Endothelial cell of umbilical vein (primary cell): ENCODE data around the gene LARP1B. TPM values are rescaled to one million over a fixed set of nuclear protein-coding genes. Genes with fewer than 3 reads are reported as not detected.
A peak's percentile ranks its signal among the peaks of the same experiment; 100 is the strongest.

Source experiments
- Bru-seq: library from RNA; stranded (reverse); fragments of 400-500 nt; gene quantifications from one replicate; lab custom pipeline; 2021; lab: Mats Ljungman, UMichigan
- BruChase-seq, 2 experiments: library from RNA; stranded (reverse); fragments of 400-500 nt; gene quantifications; one replicate each; lab custom pipeline; 2021; lab: Mats Ljungman, UMichigan
- BruUV-seq: library from RNA; stranded (reverse); fragments of 400-500 nt; replicated peaks from 2 replicates; lab custom pipeline; 2021; lab: Mats Ljungman, UMichigan
- CTCF ChIA-PET: fragments of 300-600, 350-600 bp; sonication (Branson Sonifier 250); formaldehyde crosslinking; loops from one replicate; lab custom pipeline; 2021; ENCODE audit warnings: antibody characterized with exemption, inconsistent platforms; lab: Charles Lee
- POLR2A ChIA-PET: fragments of 300-600, 350-600 bp; sonication (Branson Sonifier 250); formaldehyde crosslinking; loops from one replicate; lab custom pipeline; 2021; ENCODE audit warnings: antibody characterized with exemption, inconsistent platforms; lab: Charles Lee
- DNase-seq: peaks from one replicate; pipeline ENCODE4 v3.0.0-alpha.2; 2011; ENCODE audit warnings: low read depth, low spot score
- FAIRE-seq: peaks from 2 replicates; lab custom pipeline; 2011; peaks lifted over from hg19 to GRCh38; lab: Jason Lieb, UNC
- H2AFZ ChIP-seq: 2 replicates; pipeline ENCODE4 v1.6.0; 2012; ENCODE audit warnings: low read depth, low read length, control low read depth, inconsistent platforms
- H3K27ac ChIP-seq: 2 replicates; pipeline ENCODE4 v1.5.1; 2011; ENCODE audit warnings: low read depth, mild to moderate bottlenecking, control low read depth, low read length, moderate library complexity; ENCODE audit not compliant: insufficient read depth
- H3K27me3 ChIP-seq, 2 experiments: 2 replicates each; pipeline versions ENCODE4 v1.6.0 to v1.6.1; 2011; ENCODE audit warnings: low read length in 2 of 2, mixed read lengths in 1 of 2; ENCODE audit not compliant: control insufficient read depth in 2 of 2, insufficient read depth in 2 of 2
- H3K36me3 ChIP-seq, 2 experiments: 2 replicates in 1 of 2; 3 replicates in 1 of 2; pipeline ENCODE4 v1.5.1; 2011; ENCODE audit warnings: low read length in 2 of 2, mild to moderate bottlenecking in 1 of 2, moderate library complexity in 1 of 2; ENCODE audit not compliant: control insufficient read depth in 2 of 2, insufficient read depth in 2 of 2; ENCODE audit errors: extremely low read depth in 1 of 2
- H3K4me1 ChIP-seq: 3 replicates; pipeline ENCODE4 v1.5.1; 2011; ENCODE audit warnings: mild to moderate bottlenecking, low read length; ENCODE audit not compliant: control insufficient read depth, insufficient read depth; ENCODE audit errors: extremely low read depth
- H3K4me2 ChIP-seq: 2 replicates; pipeline ENCODE4 v1.6.1; 2011; ENCODE audit warnings: low read length, control low read depth, mixed read lengths; ENCODE audit not compliant: insufficient read depth
- H3K4me3 ChIP-seq, 3 experiments: fragments of 200-600 bp in 1 of 3; sonication (generic), shearing (Covaris generic) in 1 of 3; replicated peaks in 1 of 3; 2 replicates each; pipeline ENCODE4 v1.5.1; 2011 to 2016; ENCODE audit warnings: control low read depth in 3 of 3, low read length in 3 of 3, mild to moderate bottlenecking in 2 of 3, inconsistent platforms in 1 of 3, low read depth in 1 of 3, moderate library complexity in 1 of 3; ENCODE audit not compliant: insufficient read depth in 1 of 3
- H3K79me2 ChIP-seq: 2 replicates; pipeline ENCODE4 v1.6.0; 2012; ENCODE audit warnings: low read length, inconsistent platforms; ENCODE audit not compliant: control insufficient read depth, insufficient read depth
- H3K9ac ChIP-seq: replicated peaks from 2 replicates; pipeline ENCODE3; 2011; ENCODE audit warnings: low read length, control low read depth; ENCODE audit not compliant: insufficient read depth; ENCODE audit errors: extremely low read depth
- H3K9me1 ChIP-seq: replicated peaks from 3 replicates; pipeline ENCODE4 v1.6.0; 2011; ENCODE audit warnings: mild to moderate bottlenecking, low read length; ENCODE audit not compliant: control insufficient read depth, insufficient read depth; ENCODE audit errors: extremely low read depth
- H3K9me3 ChIP-seq: replicated peaks from 2 replicates; pipeline ENCODE4 v1.5.1; 2012; ENCODE audit warnings: low read length, inconsistent platforms; ENCODE audit not compliant: control insufficient read depth, insufficient read depth
- H4K20me1 ChIP-seq: replicated peaks from 2 replicates; pipeline ENCODE3; 2011; ENCODE audit warnings: mild to moderate bottlenecking, low read length; ENCODE audit not compliant: control insufficient read depth, insufficient read depth; ENCODE audit errors: extremely low read depth
- GATA2 ChIP-seq: IDR thresholded peaks from 2 replicates; pipeline ENCODE4 v1.7.0; 2011; ENCODE audit warnings: low read depth, mild to moderate bottlenecking, moderate library complexity, mixed read lengths, low read length; ENCODE audit not compliant: insufficient read length, insufficient read depth
- JUN ChIP-seq: IDR thresholded peaks from 2 replicates; pipeline ENCODE4 v1.6.1; 2011; ENCODE audit warnings: borderline replicate concordance, low read depth; ENCODE audit not compliant: insufficient read length, insufficient read depth
- POLR2A ChIP-seq: IDR thresholded peaks from 2 replicates; pipeline ENCODE4 v1.6.1; 2012; ENCODE audit warnings: low read depth, mild to moderate bottlenecking, control low read depth, low read length
- POLR2AphosphoS5 ChIP-seq: IDR thresholded peaks from 2 replicates; pipeline ENCODE4 v1.6.1; 2012; ENCODE audit warnings: low read depth, mild to moderate bottlenecking, control low read depth, low read length, moderate library complexity; ENCODE audit not compliant: insufficient read depth
- dilution Hi-C: fragments of 300-500 bp; cut with MboI; formaldehyde crosslinking; loops from one replicate; pipeline ENCODE4 v1.15.0; 2019; ENCODE audit warnings: low sequenced_read_pairs; ENCODE audit not compliant: extremely low pct_ligation_motif_present
- intact Hi-C: fragments of 100-400 bp; cut with micrococcal nuclease; formaldehyde crosslinking; loops from one replicate; pipeline ENCODE4 v1.10.0; 2022
- long read RNA-seq: library from polyadenylated mRNA; stranded (forward); transcript quantifications from one replicate; pipeline ENCODE4 v2.0.0, GENCODE V29; 2021
- polyA minus RNA-seq, 3 experiments: library from RNA; depleted of rRNA, polyadenylated mRNA; stranded (reverse); fragments of >200 nt; gene quantifications; 1 replicate in 1 of 3; 2 replicates in 2 of 3; pipeline ENCODE4 v1.2.3, GENCODE V29; 2011
- polyA plus RNA-seq, 4 experiments: library from polyadenylated mRNA; depleted of rRNA in 3 of 4; stranded (reverse) in 3 of 4; unstranded in 1 of 4; fragments of >200 nt; gene quantifications; 2 replicates each; pipeline versions ENCODE4 v1.2.1 to v1.2.3, GENCODE V29; 2011 to 2012; ENCODE audit warnings: missing spikeins in 1 of 4
- total RNA-seq: library from RNA; stranded (reverse); gene quantifications from 2 replicates; pipeline ENCODE4 v1.2.3, GENCODE V29; 2021
- TF ChIP-seq, protein P1 (sequence below): IDR thresholded peaks from 2 replicates; pipeline ENCODE4 v1.6.1; 2011; ENCODE audit not compliant: insufficient read depth, insufficient read length

LARP1B gene
- total RNA-seq (27.7 and 28.8 TPM in 2 replicates), polyA plus RNA-seq (5.3 and 7.3 TPM in 2 replicates), polyA minus RNA-seq (10.9 and 12.5 TPM in 2 replicates), Bru-seq, nascent RNA (percentile 82 among the genes with signal in this experiment), BruChase-seq, experiment 1, labeled RNA remaining after a 6-hour chase (percentile 77 among the genes with signal in this experiment), BruChase-seq, experiment 2, labeled RNA remaining after a 2-hour chase (percentile 79 among the genes with signal in this experiment)
- 9.0 and 9.7 TPM in 2 replicates for polyA plus RNA-seq (2011; cell fraction: cytosol; rRNA removed)
- 27.5 and 35.6 TPM in 2 replicates for polyA plus RNA-seq (2011; cell fraction: nucleus; rRNA removed)
- 14.1 and 15.7 TPM in 2 replicates for polyA plus RNA-seq (2012)
- 5.5 TPM for polyA minus RNA-seq (2011; cell fraction: cytosol; rRNA and poly(A)+ RNA removed)
- polyA minus RNA-seq (2011; cell fraction: nucleus; rRNA and poly(A)+ RNA removed), result 38.2 and 46.9 TPM in 2 replicates
- long read RNA-seq, full-length matches to known transcripts, result 26 of 36 reads
- long read RNA-seq, partial matches to known transcripts, result 2 of 36 reads
- long read RNA-seq, other reads (novel, unspliced or antisense), result 8 of 36 reads

DNA sequence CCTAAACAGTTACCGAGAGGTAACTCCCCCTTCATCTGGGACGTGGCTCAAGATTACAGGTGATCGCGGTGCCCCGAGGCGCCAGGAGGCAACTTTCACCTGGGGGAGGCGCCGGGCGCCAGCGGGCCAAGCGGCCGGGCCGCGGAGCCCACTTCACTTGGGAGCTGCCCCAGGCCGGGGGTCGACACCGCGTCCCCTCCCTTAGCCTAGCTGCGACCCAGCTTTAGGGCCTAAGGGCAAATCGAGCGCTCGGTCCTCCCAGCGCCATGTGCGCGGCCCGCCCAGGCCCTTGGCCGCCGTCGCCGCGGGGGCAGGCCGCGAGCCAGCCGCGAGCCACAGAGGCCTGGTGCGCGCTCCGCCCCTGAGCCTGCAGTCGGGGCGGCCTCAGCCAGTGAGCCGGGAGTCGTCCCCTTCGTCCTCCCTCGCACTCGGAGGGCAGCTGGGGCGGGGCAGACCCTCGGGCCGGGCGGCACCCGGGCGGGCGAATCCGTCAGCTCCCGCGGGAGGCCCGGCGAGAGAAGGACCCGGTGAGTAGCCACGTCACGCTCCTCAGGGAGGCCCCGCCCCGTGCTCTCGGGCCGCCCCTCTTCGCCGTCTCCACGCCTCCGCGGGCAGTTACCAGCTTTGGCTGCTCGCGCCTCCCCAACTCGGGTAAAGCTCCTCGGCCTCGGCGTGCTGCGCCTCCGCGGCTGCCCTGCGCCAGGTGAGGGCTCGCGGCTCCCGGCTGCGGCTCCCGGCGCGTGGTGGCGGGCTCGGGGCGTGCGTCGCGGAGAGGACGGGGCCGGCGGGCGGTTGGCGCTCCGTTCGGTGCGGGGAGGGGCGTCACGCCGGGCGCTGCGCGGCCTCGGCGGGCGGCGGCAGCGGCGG, at the start of gene LARP1B:
TSS of gene LARP1B (plus strand) at position 614 of the 867 bp plus-strand sequence. CDS start 13,640 bp downstream, outside the sequence.
- H3K9me3 ChIP-seq, result no peaks in the 10 kb centered on the region
- TF ChIP-seq, protein P1, sequence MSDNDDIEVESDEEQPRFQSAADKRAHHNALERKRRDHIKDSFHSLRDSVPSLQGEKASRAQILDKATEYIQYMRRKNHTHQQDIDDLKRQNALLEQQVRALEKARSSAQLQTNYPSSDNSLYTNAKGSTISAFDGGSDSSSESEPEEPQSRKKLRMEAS, result no peak
- TF ChIP-seq GATA2 (no peak), POLR2A (peak; percentile 94), JUN (no peak), POLR2AphosphoS5 (peak; percentile 91)
- peaks cover 10% of the 10 kb centered on the region for H3K4me1 ChIP-seq
- H3K79me2 ChIP-seq, result peaks cover 43% of the 10 kb centered on the region
- intact Hi-C loops, result loop anchor here (1.0 to 5.0 kb wide), 8 partner anchors 96 to 1031 kb away; partner anchors contain the start of genes ABHD18, HSPA4L, MFSD8 and PGRMC2
- BruUV-seq, result TSS peak; percentile 89
- CTCF ChIA-PET, result interaction anchor here (0.7 to 1.5 kb wide), 6 partner anchors 8 to 159 kb away, joined by 3 to 6 read pairs (median 4); no protein-coding TSS in a partner anchor
- H3K9me1 ChIP-seq, result no peaks in the 10 kb centered on the region
- no peaks in the 10 kb centered on the region for H3K27me3 ChIP-seq
- H3K27ac ChIP-seq, result peak within 1 kb of the TSS; percentile 87
- peak within 1 kb of the TSS; percentile 89 for H3K4me2 ChIP-seq
- peaks cover 3% of the 10 kb centered on the region for H4K20me1 ChIP-seq
- H3K36me3 ChIP-seq, result no peaks in the 10 kb centered on the region
- H3K4me3 ChIP-seq, result peak within 1 kb of the TSS; percentile 74 to 86 (median 86)
- DNase-seq, result peak; percentile 97
- peak within 1 kb of the TSS; percentile 98 for H3K9ac ChIP-seq
- POLR2A ChIA-PET, result interaction anchor here (0.6 to 1.4 kb wide), 6 partner anchors 9 to 753 kb away, joined by 3 to 11 read pairs (median 3); partner anchors contain the start of genes ABHD18, MFSD8 and PGRMC2
- dilution Hi-C loops, result no loop called here
- H2AFZ ChIP-seq, result peak within 1 kb of the TSS; percentile 95
- FAIRE-seq, result peak; percentile 98
